ENCODE data around the gene CAPS.

Gene CAPS

DNA sequence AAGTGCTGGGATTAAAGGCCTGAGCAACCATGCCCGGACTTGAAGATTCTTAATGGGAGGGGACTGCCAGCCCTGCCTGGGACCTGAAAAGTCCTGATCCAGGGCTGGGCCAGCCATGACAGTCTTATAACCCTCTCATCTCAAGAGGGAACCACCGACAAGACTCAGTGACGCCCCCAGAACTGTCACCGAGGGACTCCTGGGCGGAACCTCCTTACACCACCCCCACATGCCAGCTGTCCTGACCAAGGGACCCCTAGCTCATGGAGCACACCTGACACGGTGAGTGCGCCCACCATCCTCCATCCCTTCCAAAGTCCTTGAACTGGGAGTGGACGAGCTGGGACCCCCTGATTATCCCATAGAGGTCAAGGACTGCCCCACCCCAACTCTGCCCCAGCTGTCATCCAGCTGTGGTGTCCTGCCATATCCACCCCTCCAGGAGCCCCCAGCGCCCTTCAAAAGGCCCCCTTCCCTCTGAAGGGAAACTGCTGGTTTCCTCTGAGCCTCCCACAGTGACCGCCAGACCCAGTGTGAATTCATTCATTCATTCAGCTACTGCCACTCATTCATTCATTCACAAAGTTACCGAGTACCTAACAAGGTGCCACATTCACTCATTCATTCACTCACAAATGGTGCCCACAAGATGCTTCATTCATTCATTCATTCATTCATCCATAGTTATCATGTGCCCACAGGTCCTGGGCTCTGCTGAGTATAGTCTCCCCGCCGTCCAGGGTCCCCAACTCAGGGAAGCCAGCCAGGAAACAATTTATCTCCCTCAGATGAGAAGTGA is 14.1 kb upstream of the CAPS start:
- DNase-seq (ENCODE audit: low read depth), result no peak
- TF ChIP-seq, protein P1, sequence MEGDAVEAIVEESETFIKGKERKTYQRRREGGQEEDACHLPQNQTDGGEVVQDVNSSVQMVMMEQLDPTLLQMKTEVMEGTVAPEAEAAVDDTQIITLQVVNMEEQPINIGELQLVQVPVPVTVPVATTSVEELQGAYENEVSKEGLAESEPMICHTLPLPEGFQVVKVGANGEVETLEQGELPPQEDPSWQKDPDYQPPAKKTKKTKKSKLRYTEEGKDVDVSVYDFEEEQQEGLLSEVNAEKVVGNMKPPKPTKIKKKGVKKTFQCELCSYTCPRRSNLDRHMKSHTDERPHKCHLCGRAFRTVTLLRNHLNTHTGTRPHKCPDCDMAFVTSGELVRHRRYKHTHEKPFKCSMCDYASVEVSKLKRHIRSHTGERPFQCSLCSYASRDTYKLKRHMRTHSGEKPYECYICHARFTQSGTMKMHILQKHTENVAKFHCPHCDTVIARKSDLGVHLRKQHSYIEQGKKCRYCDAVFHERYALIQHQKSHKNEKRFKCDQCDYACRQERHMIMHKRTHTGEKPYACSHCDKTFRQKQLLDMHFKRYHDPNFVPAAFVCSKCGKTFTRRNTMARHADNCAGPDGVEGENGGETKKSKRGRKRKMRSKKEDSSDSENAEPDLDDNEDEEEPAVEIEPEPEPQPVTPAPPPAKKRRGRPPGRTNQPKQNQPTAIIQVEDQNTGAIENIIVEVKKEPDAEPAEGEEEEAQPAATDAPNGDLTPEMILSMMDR (conservative IDR thresholded peaks at IDR 0.05; ENCODE audit: low read depth, low read length), result no peak
- H3K4me3 ChIP-seq (ENCODE audit: low read length), result no peak overlapping the region

DNA sequence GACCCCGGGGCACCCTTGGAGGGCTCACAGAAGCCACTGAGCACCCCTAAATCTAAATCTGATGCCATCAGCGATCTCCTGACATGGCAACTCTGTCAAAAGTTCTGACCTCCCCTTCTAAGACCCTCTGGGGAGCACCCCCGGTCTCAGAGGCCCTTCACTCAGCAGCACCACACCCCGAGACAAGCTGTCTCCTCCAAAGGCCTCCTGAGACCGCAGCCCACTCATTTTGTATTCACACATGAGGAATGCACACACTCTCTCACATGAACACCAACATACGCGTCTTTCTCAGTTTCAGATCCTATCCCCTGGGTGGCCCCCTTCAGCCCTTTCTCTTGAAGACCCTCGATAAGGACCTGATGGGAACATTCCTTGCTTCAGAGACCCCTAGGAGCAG is 13.1 kb upstream of the CAPS start:
- TF ChIP-seq, protein P1 (conservative IDR thresholded peaks at IDR 0.05; ENCODE audit: low read depth, low read length), result no peak
- H3K4me3 ChIP-seq (ENCODE audit: low read length), result no peak overlapping the region
- no peak for DNase-seq (ENCODE audit: low read depth)

DNA sequence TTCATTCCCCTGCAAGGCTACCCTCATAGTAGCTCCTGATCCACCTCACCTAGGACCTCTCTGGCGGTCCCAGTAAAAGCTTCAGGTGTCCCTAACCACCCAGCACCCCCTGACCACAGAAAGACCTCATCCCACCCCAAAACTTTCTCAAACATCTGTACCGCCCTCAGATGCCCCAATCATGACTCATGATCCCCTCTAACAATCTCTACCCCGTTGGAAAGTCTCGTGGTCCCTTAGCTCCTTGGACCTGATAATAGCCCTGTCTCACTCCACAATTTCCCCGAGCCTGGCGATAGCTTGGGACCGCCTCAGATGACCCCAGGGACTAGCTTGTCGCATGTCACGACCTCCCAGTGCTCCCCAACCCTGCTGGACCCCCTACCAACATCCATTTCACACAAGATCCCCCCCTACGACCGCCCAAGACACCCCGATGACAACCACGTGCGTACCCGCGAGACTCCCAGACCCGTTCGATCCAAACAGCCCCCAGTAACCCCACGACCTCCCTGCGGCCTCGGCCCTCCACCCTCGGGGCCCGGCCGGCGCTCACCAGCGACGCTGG is 10.9 kb upstream of the CAPS start:
- TF ChIP-seq, protein P1 (conservative IDR thresholded peaks at IDR 0.05; ENCODE audit: low read depth, low read length), result no peak
- DNase-seq (ENCODE audit: low read depth), result no peak
- peak overlapping the region; percentile 99 for H3K4me3 ChIP-seq (ENCODE audit: low read length)

DNA sequence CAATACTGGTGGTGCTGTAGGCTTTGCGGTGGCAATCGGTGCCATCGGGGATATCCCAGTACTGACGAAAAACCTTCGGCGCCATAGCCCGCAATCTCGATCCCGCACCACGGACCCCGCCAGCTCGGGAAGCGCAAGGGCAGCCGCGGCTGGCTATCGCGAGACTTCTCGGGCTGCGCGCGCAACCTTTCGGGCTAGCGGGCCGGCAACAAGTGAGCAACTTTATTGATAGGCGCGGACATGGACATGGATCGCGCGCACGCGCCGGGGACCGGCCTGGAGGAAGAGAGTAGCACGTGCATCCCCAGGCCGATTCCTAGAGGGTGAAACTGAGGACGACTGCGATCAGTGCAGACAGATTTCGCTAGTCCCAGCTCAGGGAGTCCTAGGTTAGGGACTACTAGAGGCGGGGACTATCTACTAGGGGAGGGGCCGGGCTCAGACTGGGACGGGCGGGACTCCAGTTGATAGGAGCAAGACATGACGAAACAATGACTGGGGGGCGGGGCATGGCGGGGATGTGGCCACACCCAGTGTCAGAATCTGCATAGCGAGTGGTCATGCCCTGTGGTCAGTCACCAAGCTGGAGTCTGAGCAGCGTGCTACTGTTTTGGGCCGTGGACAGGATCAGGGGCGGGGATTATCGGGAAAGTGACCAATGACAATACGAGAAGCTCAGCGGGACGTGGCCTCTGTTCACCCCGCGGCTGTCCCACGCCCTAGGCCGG is 10.3 kb upstream of the CAPS start, which contains the start of gene NDUFA11:
Gene NDUFA11 (minus strand): TSS at position 167 of the 728 bp plus-strand sequence. CDS start 82 bp downstream, at position 85.
- TF ChIP-seq, protein P1 (conservative IDR thresholded peaks at IDR 0.05; ENCODE audit: low read depth, low read length), result no peak

DNA sequence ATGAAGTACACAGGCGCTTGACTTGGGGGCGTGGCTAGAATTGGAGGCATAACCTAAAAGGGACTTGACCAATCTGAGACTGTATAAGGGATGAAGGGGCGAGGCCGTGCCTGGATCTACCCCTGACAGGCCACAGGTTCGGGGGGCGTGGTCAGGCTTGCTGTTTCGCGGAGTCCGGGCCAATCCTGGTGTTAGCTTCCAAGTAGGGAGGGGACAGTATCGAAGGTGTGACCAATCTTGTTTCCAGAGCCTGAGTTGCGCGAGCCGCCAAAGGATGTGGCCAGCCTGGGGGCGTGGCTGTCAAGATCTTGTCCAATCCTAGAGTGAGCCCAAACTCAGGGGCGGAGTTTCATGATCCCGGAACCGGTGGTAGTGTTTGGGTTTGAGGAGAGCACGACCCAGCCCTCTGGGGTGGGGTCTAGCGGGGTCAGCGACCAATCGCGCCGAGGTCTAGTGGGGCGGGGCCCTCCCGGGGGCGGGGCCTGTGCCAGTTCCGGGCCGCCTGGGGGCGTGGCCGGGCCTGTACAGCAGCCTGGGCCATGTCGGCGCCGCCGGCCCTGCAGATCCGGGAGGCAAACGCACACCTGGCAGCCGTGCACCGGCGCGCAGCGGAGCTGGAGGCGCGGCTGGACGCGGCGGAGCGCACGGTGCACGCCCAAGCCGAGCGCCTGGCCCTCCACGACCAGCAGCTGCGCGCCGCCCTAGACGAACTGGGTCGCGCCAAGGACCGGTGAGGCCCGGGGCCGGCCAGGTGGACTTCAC is 9.5 kb upstream of the CAPS start, which contains the start of gene VMAC:
Gene VMAC (plus strand): TSS at position 521 of the 762 bp plus-strand sequence. CDS start 19 bp downstream, at position 540.
- TF ChIP-seq, protein P1 (conservative IDR thresholded peaks at IDR 0.05; ENCODE audit: low read depth, low read length), result no peak
- peak; percentile 100 for DNase-seq (ENCODE audit: low read depth)

More for the DNA sequence above, 10.3 kb upstream of the CAPS start, which contains the start of gene NDUFA11:
- peak within 1 kb of the TSS; percentile 99 for H3K4me3 ChIP-seq (ENCODE audit: low read length)
- DNase-seq (ENCODE audit: low read depth), result no peak

DNA sequence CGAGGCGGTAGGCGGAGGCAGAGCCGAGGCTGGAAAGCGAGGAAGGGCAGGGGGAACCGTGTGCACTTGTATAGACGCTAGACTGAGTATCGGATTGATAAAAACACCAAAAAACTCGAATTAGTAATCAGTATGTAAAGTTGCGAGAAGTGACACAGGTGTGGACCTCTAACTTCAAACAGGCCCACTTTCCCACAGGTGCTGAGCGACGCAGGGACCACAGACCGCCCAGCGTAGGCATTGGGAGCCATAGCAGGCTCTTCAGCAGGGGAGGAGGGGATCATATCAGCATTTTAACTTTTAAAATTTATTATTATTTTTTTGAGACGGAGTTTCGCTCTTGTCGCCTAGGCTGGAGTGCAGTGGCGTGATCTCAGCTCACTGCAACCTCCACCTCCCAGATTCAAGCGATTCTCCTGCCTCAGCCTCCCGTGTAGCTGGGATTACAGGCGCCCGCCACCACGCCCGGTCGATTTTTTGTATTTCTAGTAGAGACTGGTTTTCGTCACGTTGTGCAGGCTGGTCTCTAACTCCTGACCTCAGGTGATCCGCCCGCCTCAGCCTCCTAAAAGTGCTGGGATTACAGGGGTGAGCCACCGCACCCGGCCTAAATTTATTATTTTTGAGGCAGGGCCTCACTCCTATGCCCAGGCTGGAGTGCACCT is 8.8 kb upstream of the CAPS start:
- H3K4me3 ChIP-seq (ENCODE audit: low read length), result peak overlapping the region; percentile 72
- no peak for DNase-seq (ENCODE audit: low read depth)
- TF ChIP-seq, protein P1 (conservative IDR thresholded peaks at IDR 0.05; ENCODE audit: low read depth, low read length), result no peak

More for the DNA sequence above, 9.5 kb upstream of the CAPS start, which contains the start of gene VMAC:
- peak within 1 kb of the TSS; percentile 99 for H3K4me3 ChIP-seq (ENCODE audit: low read length)
